ENCODE results near the gene NOB1. TPM values are rescaled to one million over a fixed set of nuclear protein-coding genes. Genes with fewer than 3 reads are reported as not detected.

Gene NOB1
- total and polyA plus RNA-seq, 2 of the 4 experiments (the other 2 are of a cell fraction), result 47.0 to 58.1 TPM

- Histone ChIP-seq H3K4me1 (ENCODE audit: control insufficient read depth, insufficient read depth, low read length) (peaks cover 4% of the 10 kb centered on the region; the same call in 1 of the 2 replicates), H3K18ac (ENCODE audit: low read depth, low read length) (no peak overlapping the region), H3K4me3 (ENCODE audit: insufficient read depth, low read depth, low read length) (no peak overlapping the region), H3K27me3 (ENCODE audit: control insufficient read depth, insufficient read depth, low read length) (no peaks in the 10 kb centered on the region), H2BK20ac (ENCODE audit: low read depth, low read length) (no peak overlapping the region), H3K14ac (replicated peaks; ENCODE audit: low read depth, low read length) (no peak overlapping the region), H3K4me2 (ENCODE audit: low read depth, low read length) (no peak overlapping the region), H2AFZ (replicated peaks; ENCODE audit: low read length, poor library complexity) (no peak overlapping the region), H4K8ac (ENCODE audit: low read depth in 2 of 2, low read length in 2 of 2) (no peak overlapping the region), H2AK9ac (replicated peaks; ENCODE audit: low read depth, low read length, poor library complexity) (no peak overlapping the region), H2BK120ac (ENCODE audit: low read depth, low read length) (no peak overlapping the region), H4K20me1 (ENCODE audit: insufficient read depth, low read length) (peaks cover 10% of the 10 kb centered on the region; the same call in 1 of the 2 replicates), H3K9me1 (ENCODE audit: insufficient read depth, low read length) (no peaks in the 10 kb centered on the region), H2BK5ac (ENCODE audit: low read depth, low read length, poor library complexity, severe bottlenecking) (no peak overlapping the region), H2AK5ac (ENCODE audit: low read depth, low read length) (no peak overlapping the region), H4K91ac (ENCODE audit: insufficient read depth, low read depth, low read length) (no peak overlapping the region), H2BK15ac (ENCODE audit: low read depth, low read length) (no peak overlapping the region), H3K4ac (ENCODE audit: low read depth, low read length) (no peak overlapping the region), H3K27ac (ENCODE audit: insufficient read depth, low read length) (no peak overlapping the region), H3K79me1 (ENCODE audit: low read depth in 1 of 2, low read length in 2 of 2) (peaks cover 4 to 38% of the 10 kb centered on the region in 2 experiments; a peak in 3 of 4 replicates), H3K36me3 (ENCODE audit: control insufficient read depth, insufficient read depth, low read length) (peaks cover 55% of the 10 kb centered on the region), H3K9me3 (ENCODE audit: control insufficient read depth, insufficient read depth, low read length) (no peaks in the 10 kb centered on the region), H3K56ac (ENCODE audit: extremely low read depth, insufficient read depth, low read length) (no peak overlapping the region), H3K23ac (ENCODE audit: low read depth, low read length) (no peak overlapping the region), H4K5ac (ENCODE audit: low read depth, low read length) (no peak overlapping the region), H3K9ac (ENCODE audit: low read depth, low read length) (no peak overlapping the region)
- DNase-seq, result no peak
- TF ChIP-seq SMC3 (IDR thresholded peaks at IDR 0.05; ENCODE audit: low read depth, low read length) (no peak), USF2 (IDR thresholded peaks at IDR 0.05; ENCODE audit: low read depth, low read length) (no peak), CHD1 (IDR thresholded peaks at IDR 0.05; ENCODE audit: low read depth, low read length) (no peak), RCOR1 (IDR thresholded peaks at IDR 0.05; ENCODE audit: insufficient replicate concordance, low read length) (no peak), RFX5 (IDR thresholded peaks at IDR 0.05; ENCODE audit: low read depth, low read length) (no peak), FOS (IDR thresholded peaks at IDR 0.05; ENCODE audit: low read depth, low read length) (no peak), POLR2A (IDR thresholded peaks at IDR 0.05; ENCODE audit: low read depth, low read length) (no peak), RAD21 (IDR thresholded peaks at IDR 0.05; ENCODE audit: low read length) (no peak), CEBPB (IDR thresholded peaks at IDR 0.05; ENCODE audit: low read depth, low read length) (no peak), MXI1 (IDR thresholded peaks at IDR 0.05; ENCODE audit: borderline replicate concordance, low read depth, low read length) (no peak), ELK1 (IDR thresholded peaks at IDR 0.05; ENCODE audit: borderline replicate concordance, low read depth, low read length) (no peak), NFE2L2 (IDR thresholded peaks at IDR 0.05; ENCODE audit: low read depth, low read length) (no peak), MAFK (IDR thresholded peaks at IDR 0.05; ENCODE audit: low read depth, low read length) (no peak), CTCF (conservative IDR thresholded peaks at IDR 0.05; ENCODE audit: low read depth, low read length) (no peak), MAZ (IDR thresholded peaks at IDR 0.05; ENCODE audit: borderline replicate concordance, low read depth, low read length) (no peak), BHLHE40 (IDR thresholded peaks at IDR 0.05; ENCODE audit: low read depth, low read length) (no peak)
- dilution Hi-C loops (cut with HindIII; ENCODE audit: low sequenced_read_pairs, unreplicated experiment), result no loop called here
- no peak for ATAC-seq (ENCODE audit: low read depth)
- POLR2A ChIA-PET (ENCODE audit: unreplicated experiment), result no interaction called here
- intact Hi-C loops (cut with micrococcal nuclease), result loop anchor here (5.0 kb wide), 1 partner anchor 220 kb away; no protein-coding TSS in a partner anchor
- in situ Hi-C loops (cut with MboI; ENCODE audit: low sequenced_read_pairs), result no loop called here
- WGBS, 2 experiments (ENCODE audit: extremely low coverage in 2 of 2, insufficient read length in 1 of 2), result 100% methylated on average over 1 of the region's 4 CpGs; no CpG with 5 or more reads in 1 of the 2 experiments
- BruUV-seq (replicated peaks), result no TSS peak
- CTCF ChIA-PET, result no interaction called here
Observed at GRCh38 chr16:69712277-69712676, 42.4 kb downstream of the NOB1 start.

Data from IMR-90 (cell line).